GM19238 (cell line): ENCODE measurements around the gene ANKLE1.

Experiments used
- DNase-seq: peaks from one replicate; pipeline ENCODE4 v3.0.0; 2011; ENCODE audit warnings: low spot score; ENCODE audit not compliant: insufficient read length

The ANKLE1 gene

GRCh38 chr19:17326595-17326966 lies 44.9 kb downstream of the ANKLE1 start:
- DNase-seq, result no peak

- DNase-seq, result no peak
Measured at GRCh38 chr19:17327068-17327653, 45.5 kb downstream of the ANKLE1 start.

- peak; percentile 86 for DNase-seq
Measured at GRCh38 chr19:17327654-17328516, 46.2 kb downstream of the ANKLE1 start.

GRCh38 chr19:17328517-17329365 lies 47.0 kb downstream of the ANKLE1 start:
- DNase-seq, result no peak

GRCh38 chr19:17329366-17330261 lies 47.9 kb downstream of the ANKLE1 start:
- no peak for DNase-seq

GRCh38 chr19:17330262-17331044 lies 48.8 kb downstream of the ANKLE1 start:
- DNase-seq, result no peak

- no peak for DNase-seq
Measured at GRCh38 chr19:17331045-17331558, 49.4 kb downstream of the ANKLE1 start.

GRCh38 chr19:17332360-17332676 lies 50.6 kb downstream of the ANKLE1 start:
- no peak for DNase-seq

- no peak for DNase-seq
Measured at GRCh38 chr19:17332677-17333581, 51.2 kb downstream of the ANKLE1 start.

- DNase-seq, result peak; percentile 78
Measured at GRCh38 chr19:17333611-17334413, 52.1 kb downstream of the ANKLE1 start.

GRCh38 chr19:17334414-17335409 lies 53.0 kb downstream of the ANKLE1 start, which contains the start of gene ANO8:
Gene ANO8 (minus strand): TSS chr19:17334855. CDS start chr19:17334670, 185 bp downstream.
- DNase-seq, result peak; percentile 94

- DNase-seq, result no peak
Measured at GRCh38 chr19:17335575-17335974, 53.9 kb downstream of the ANKLE1 start.
